NCI-H1436 treated with DMSO at 0.1 percent for 48 hours (cell line): ENCODE data around the gene CORO2B.

Experiments
- DNase-seq: peaks from one replicate; lab custom pipeline; 2025; lab: John Stamatoyannopoulos, UW

The CORO2B gene

GRCh38 chr15:68574046-68574445 lies 4.7 kb upstream of the CORO2B start:
- DNase-seq = no peak

GRCh38 chr15:68574629-68575028 lies 4.2 kb upstream of the CORO2B start:
- no peak for DNase-seq

GRCh38 chr15:68576235-68576892 lies 2.4 kb upstream of the CORO2B start:
- DNase-seq = no peak

GRCh38 chr15:68578175-68578979 lies 416 bp upstream of the CORO2B start:
- DNase-seq = no peak

GRCh38 chr15:68580026-68580882 lies 1.5 kb downstream of the CORO2B start:
- no peak for DNase-seq

- no peak for DNase-seq
These were observed 2.0 kb downstream of the CORO2B start for GRCh38 chr15:68580883-68581155.

GRCh38 chr15:68581725-68582124 lies 2.9 kb downstream of the CORO2B start:
- no peak for DNase-seq

- DNase-seq = no peak
These were observed 3.4 kb downstream of the CORO2B start for GRCh38 chr15:68582236-68582635.

GRCh38 chr15:68582864-68583263 lies 4.1 kb downstream of the CORO2B start:
- DNase-seq = no peak

GRCh38 chr15:68583321-68583720 lies 4.5 kb downstream of the CORO2B start:
- no peak for DNase-seq

- DNase-seq = no peak
These were observed 5.4 kb downstream of the CORO2B start for GRCh38 chr15:68583936-68584755.

- no peak for DNase-seq
These were observed 6.2 kb downstream of the CORO2B start for GRCh38 chr15:68584756-68585573.

GRCh38 chr15:68585574-68586273 lies 6.9 kb downstream of the CORO2B start:
- no peak for DNase-seq

GRCh38 chr15:68586274-68586961 lies 7.6 kb downstream of the CORO2B start:
- no peak for DNase-seq

GRCh38 chr15:68587769-68588385 lies 9.1 kb downstream of the CORO2B start:
- DNase-seq = no peak

- DNase-seq = no peak
These were observed 10.3 kb downstream of the CORO2B start for GRCh38 chr15:68589053-68589452.

- no peak for DNase-seq
These were observed 11.3 kb downstream of the CORO2B start for GRCh38 chr15:68589783-68590710.

- DNase-seq = no peak
These were observed 12.1 kb downstream of the CORO2B start for GRCh38 chr15:68590721-68591389.
